ENCODE measurements around the gene C16orf92.
"Not testable (repeated sequence)": the region's sequence is repeated elsewhere in the genome, so short reads cannot be mapped to it uniquely, and the experiment has no call there.

Gene C16orf92

DNA sequence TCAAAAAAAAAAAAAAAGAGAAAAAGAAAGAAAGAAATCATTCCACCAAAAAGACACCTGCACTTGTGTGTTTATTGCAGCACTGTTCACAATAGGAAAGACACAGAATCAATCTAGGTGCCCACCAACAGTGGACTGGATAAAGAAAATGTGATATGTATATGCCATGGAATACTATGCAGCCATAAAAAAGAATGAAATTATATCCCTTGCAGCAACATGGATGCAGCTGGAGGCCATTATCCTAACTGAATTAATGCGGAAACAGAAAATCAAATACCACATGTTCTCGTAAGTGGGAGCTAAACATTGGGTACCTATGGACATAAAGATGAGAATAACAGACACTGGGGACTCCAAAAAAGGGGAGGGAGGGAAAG, 5.7 kb upstream of the C16orf92 start:
- Histone ChIP-seq H3K27ac (replicated peaks) (no peak overlapping the region), H3K27me3 (ENCODE audit: insufficient read depth, poor library complexity, severe bottlenecking) (no peaks in the 10 kb centered on the region), H3K4me3 (replicated peaks; ENCODE audit: insufficient read depth, low read length) (no peak overlapping the region)
- TF ChIP-seq CTCF (IDR thresholded peaks at IDR 0.05; ENCODE audit: insufficient read depth, low read length) (no peak), POLR2AphosphoS5 (IDR thresholded peaks at IDR 0.05; ENCODE audit: low read depth) (no peak), SPI1 (IDR thresholded peaks at IDR 0.05; ENCODE audit: borderline replicate concordance, low read depth) (no peak), GABPA (IDR thresholded peaks at IDR 0.05; ENCODE audit: low read depth) (no peak), REST (IDR thresholded peaks at IDR 0.05; ENCODE audit: insufficient replicate concordance, low read depth) (no peak)
- no peak for DNase-seq (ENCODE audit: low read depth in 1 of 2, low spot score in 1 of 2)

- not testable (repeated sequence) for H3K27ac ChIP-seq (replicated peaks); DNase-seq (ENCODE audit: low read depth in 1 of 2, low spot score in 1 of 2); H3K27me3 ChIP-seq (ENCODE audit: insufficient read depth, poor library complexity, severe bottlenecking); H3K4me3 ChIP-seq (replicated peaks; ENCODE audit: insufficient read depth, low read length)
Observed at GRCh38 chr16:30017937-30018336, 5.1 kb upstream of the C16orf92 start.

DNA sequence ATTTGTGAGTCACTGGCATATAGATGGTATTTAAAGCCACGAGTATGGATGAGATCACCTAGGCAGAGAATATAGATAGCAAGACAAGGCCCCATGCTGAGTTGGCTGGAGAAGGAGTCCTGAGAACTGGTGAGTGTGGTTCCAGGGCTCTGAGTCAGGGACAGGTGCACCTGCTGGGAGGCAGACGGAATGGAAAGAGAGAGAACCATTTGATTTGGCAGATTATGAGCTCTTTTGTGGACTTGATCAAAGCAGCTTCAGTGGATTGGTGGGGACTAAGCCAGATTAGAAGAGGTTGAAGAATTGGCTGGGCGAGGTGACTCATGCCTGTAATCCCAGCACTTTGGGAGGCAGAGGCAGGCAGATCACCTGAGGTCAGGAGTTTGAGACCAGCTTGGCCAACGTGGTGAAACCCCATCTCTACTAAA, 4.3 kb upstream of the C16orf92 start:
- no peak overlapping the region for H3K4me3 ChIP-seq (replicated peaks; ENCODE audit: insufficient read depth, low read length)
- no peak overlapping the region for H3K27ac ChIP-seq (replicated peaks)
- H3K27me3 ChIP-seq (ENCODE audit: insufficient read depth, poor library complexity, severe bottlenecking) = no peaks in the 10 kb centered on the region
- TF ChIP-seq GABPA (IDR thresholded peaks at IDR 0.05; ENCODE audit: low read depth) (no peak), SPI1 (IDR thresholded peaks at IDR 0.05; ENCODE audit: borderline replicate concordance, low read depth) (no peak), POLR2AphosphoS5 (IDR thresholded peaks at IDR 0.05; ENCODE audit: low read depth) (no peak), CTCF (IDR thresholded peaks at IDR 0.05; ENCODE audit: insufficient read depth, low read length) (no peak), REST (IDR thresholded peaks at IDR 0.05; ENCODE audit: insufficient replicate concordance, low read depth) (no peak)
- DNase-seq (ENCODE audit: low read depth in 1 of 2, low spot score in 1 of 2) = no peak

DNA sequence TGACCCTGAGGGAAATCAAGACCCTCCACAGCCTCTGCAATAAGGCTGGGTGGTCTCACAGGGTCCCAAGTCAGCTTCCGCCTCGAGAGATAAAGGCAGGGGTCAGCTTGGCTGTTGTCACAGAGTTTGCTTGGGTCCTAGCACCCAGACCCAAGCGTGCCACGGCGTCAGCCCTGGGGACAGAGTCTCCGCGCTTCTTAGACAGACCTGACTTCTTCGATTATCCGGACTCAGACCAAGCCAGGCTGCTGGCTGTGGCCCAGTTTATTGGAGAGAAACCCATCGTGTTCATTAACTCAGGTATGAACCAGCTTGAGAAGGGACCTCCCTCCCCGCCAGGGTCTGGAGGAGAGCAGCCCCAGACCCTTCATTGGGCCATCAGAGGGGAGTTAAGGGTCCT, 588 bp downstream of the C16orf92 start:
- no peak for DNase-seq (ENCODE audit: low read depth in 1 of 2, low spot score in 1 of 2)
- Histone ChIP-seq H3K4me3 (replicated peaks; ENCODE audit: insufficient read depth, low read length) (no peak overlapping the region), H3K27ac (replicated peaks) (no peak overlapping the region), H3K27me3 (ENCODE audit: insufficient read depth, poor library complexity, severe bottlenecking) (peaks cover 34% of the 10 kb centered on the region)
- TF ChIP-seq REST (IDR thresholded peaks at IDR 0.05; ENCODE audit: insufficient replicate concordance, low read depth) = no peak
- TF ChIP-seq POLR2AphosphoS5 (IDR thresholded peaks at IDR 0.05; ENCODE audit: low read depth) = no peak
- TF ChIP-seq SPI1 (IDR thresholded peaks at IDR 0.05; ENCODE audit: borderline replicate concordance, low read depth) = no peak
- no peak for TF ChIP-seq CTCF (IDR thresholded peaks at IDR 0.05; ENCODE audit: insufficient read depth, low read length)
- TF ChIP-seq GABPA (IDR thresholded peaks at IDR 0.05; ENCODE audit: low read depth) = no peak

All from HL-60 (cell line).